Transverse colon (tissue), 4 donors: ENCODE data around the gene DDX20.

Source experiments
- POLR2AphosphoS5 ChIP-seq, 3 donors: sonication (generic); formaldehyde crosslinking; IDR thresholded peaks; one replicate each; pipeline ENCODE4 v1.6.1; 2016; ENCODE audit warnings: antibody characterized with exemption in 3 of 3
- TF ChIP-seq, protein P1 (sequence below), 5 experiments: fragments of 200-600 bp in 3 of 5; fragments of 450-650 bp in 2 of 5; sonication (generic) in 3 of 5; IDR thresholded peaks; 1 replicate in 2 of 5; 2 replicates in 3 of 5; pipeline ENCODE4 v1.5.1; 2016 to 2017; ENCODE audit warnings: antibody characterized with exemption in 5 of 5, inconsistent platforms in 3 of 5, mild to moderate bottlenecking in 2 of 5, moderate library complexity in 1 of 5

DNA sequence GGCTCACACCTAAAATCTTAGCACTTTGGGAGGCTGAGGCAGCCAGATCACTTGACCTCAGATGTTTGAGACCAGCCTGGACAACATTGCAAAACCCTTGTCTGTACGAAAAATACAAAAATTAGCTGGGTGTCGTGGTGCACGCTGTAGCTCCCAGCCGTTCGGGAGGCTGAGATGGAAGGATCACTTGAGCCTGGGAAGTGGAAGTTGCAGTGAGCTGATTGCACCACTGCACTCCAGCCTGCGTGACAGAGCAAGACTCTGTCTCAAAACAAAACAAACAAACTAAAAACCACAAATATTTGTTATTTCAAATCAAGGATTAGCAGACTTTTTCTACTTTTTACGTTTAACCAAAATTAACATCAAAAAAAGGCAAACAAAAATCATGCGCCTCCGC, 47.8 kb upstream of the DDX20 start:
- TF ChIP-seq, protein P1, sequence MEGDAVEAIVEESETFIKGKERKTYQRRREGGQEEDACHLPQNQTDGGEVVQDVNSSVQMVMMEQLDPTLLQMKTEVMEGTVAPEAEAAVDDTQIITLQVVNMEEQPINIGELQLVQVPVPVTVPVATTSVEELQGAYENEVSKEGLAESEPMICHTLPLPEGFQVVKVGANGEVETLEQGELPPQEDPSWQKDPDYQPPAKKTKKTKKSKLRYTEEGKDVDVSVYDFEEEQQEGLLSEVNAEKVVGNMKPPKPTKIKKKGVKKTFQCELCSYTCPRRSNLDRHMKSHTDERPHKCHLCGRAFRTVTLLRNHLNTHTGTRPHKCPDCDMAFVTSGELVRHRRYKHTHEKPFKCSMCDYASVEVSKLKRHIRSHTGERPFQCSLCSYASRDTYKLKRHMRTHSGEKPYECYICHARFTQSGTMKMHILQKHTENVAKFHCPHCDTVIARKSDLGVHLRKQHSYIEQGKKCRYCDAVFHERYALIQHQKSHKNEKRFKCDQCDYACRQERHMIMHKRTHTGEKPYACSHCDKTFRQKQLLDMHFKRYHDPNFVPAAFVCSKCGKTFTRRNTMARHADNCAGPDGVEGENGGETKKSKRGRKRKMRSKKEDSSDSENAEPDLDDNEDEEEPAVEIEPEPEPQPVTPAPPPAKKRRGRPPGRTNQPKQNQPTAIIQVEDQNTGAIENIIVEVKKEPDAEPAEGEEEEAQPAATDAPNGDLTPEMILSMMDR (IDR thresholded peaks at IDR 0.05), result no peak
- no peak for TF ChIP-seq POLR2AphosphoS5 (IDR thresholded peaks at IDR 0.05)
